SU-DHL-6 (cell line): Measurements from ENCODE around the gene SMAP2.
"Not testable (repeated sequence)": the region's sequence is repeated elsewhere in the genome, so short reads cannot be mapped to it uniquely, and the experiment has no call there.

Experiments
- H2AFZ ChIP-seq: fragments of 200-600 bp; sonication (generic); 2 replicates; pipeline ENCODE4 v1.6.1; 2014; ENCODE audit warnings: low read depth, mild to moderate bottlenecking, moderate library complexity, mixed read lengths, antibody characterized with exemption, low read length; ENCODE audit not compliant: severe bottlenecking
- H3F3A ChIP-seq: fragments of 200-600 bp; shearing (Covaris generic); 2 replicates; pipeline ENCODE4 v1.6.0; 2016; ENCODE audit warnings: antibody characterized with exemption, mild to moderate bottlenecking; ENCODE audit not compliant: insufficient read depth
- H3K27ac ChIP-seq: fragments of 200-600 bp; sonication (generic); 2 replicates; pipeline ENCODE4 v1.5.1; 2016; ENCODE audit warnings: low read depth, mild to moderate bottlenecking, low read length, moderate library complexity, mixed read lengths
- H3K27me3 ChIP-seq: fragments of 200-600 bp; sonication (generic), shearing (Covaris generic); 2 replicates; pipeline ENCODE4 v1.6.0; 2014; ENCODE audit warnings: mild to moderate bottlenecking, low read length
- H3K36me3 ChIP-seq: fragments of 200-600 bp; sonication (generic); 2 replicates; pipeline ENCODE4 v1.6.1; 2014; ENCODE audit warnings: mild to moderate bottlenecking, low read length, mixed read lengths
- H3K4me2 ChIP-seq: fragments of 300-600, 200-600 bp; shearing (Covaris generic), sonication (generic); 2 replicates; pipeline ENCODE4 v1.6.0; 2014; ENCODE audit warnings: low read length, low read depth, mild to moderate bottlenecking; ENCODE audit not compliant: poor library complexity, severe bottlenecking
- H3K4me3 ChIP-seq: fragments of 200-600 bp; sonication (generic); 2 replicates; pipeline ENCODE4 v1.5.1; 2014; ENCODE audit warnings: antibody characterized with exemption, low read length, mild to moderate bottlenecking, mixed read lengths; ENCODE audit not compliant: insufficient read depth, poor library complexity, severe bottlenecking
- H3K79me2 ChIP-seq: fragments of 200-600 bp; sonication (generic); 2 replicates; pipeline ENCODE4 v1.6.1; 2014; ENCODE audit warnings: mild to moderate bottlenecking, low read length, moderate library complexity; ENCODE audit not compliant: insufficient read depth
- H3K9ac ChIP-seq: fragments of 200-600 bp; sonication (generic); 2 replicates; pipeline ENCODE4 v1.7.0; 2014; ENCODE audit warnings: mild to moderate bottlenecking, low read length
- H3K9me2 ChIP-seq: fragments of 200-600 bp; sonication (generic); replicated peaks from 2 replicates; pipeline ENCODE4 v1.6.1; 2014; ENCODE audit warnings: low read length; ENCODE audit not compliant: insufficient read depth
- H3K9me3 ChIP-seq: fragments of 200-600 bp; sonication (generic); 2 replicates; pipeline ENCODE4 v1.6.1; 2014; ENCODE audit warnings: low read length, mixed read lengths; ENCODE audit not compliant: insufficient read depth
- H4K20me1 ChIP-seq: fragments of 200-600 bp; sonication (generic); 2 replicates; pipeline ENCODE4 v1.6.1; 2014; ENCODE audit warnings: low read depth, mild to moderate bottlenecking, antibody characterized with exemption, low read length, moderate library complexity, mixed read lengths
- CTCF ChIP-seq: fragments of 200-600 bp; sonication (generic); IDR thresholded peaks from one replicate; pipeline ENCODE4 v1.5.1; 2017; ENCODE audit warnings: antibody characterized with exemption, mild to moderate bottlenecking, low read length, moderate library complexity; ENCODE audit not compliant: insufficient read depth, poor library complexity, severe bottlenecking
- EZH2phosphoT487 ChIP-seq: fragments of 200-600 bp; sonication (generic), shearing (Covaris generic); conservative IDR thresholded peaks from 2 replicates; pipeline ENCODE4 v1.6.1; 2018; ENCODE audit warnings: mild to moderate bottlenecking, antibody characterized with exemption, low read length, moderate library complexity, mixed read lengths

SMAP2 gene

GRCh38 chr1:40341491-40342380 lies 31.8 kb upstream of the SMAP2 start:
- H3K27ac ChIP-seq: no peak overlapping the region
- no peaks in the 10 kb centered on the region for H4K20me1 ChIP-seq
- no peaks in the 10 kb centered on the region for H3K9me2 ChIP-seq
- no peaks in the 10 kb centered on the region for H3F3A ChIP-seq
- H3K27me3 ChIP-seq: no peaks in the 10 kb centered on the region
- H3K4me3 ChIP-seq: no peak overlapping the region
- no peaks in the 10 kb centered on the region for H3K9me3 ChIP-seq
- H3K9ac ChIP-seq: no peak overlapping the region
- TF ChIP-seq CTCF (no peak), EZH2phosphoT487 (no peak)
- no peak overlapping the region for H3K4me2 ChIP-seq
- H2AFZ ChIP-seq: no peak overlapping the region
- H3K36me3 ChIP-seq: no peaks in the 10 kb centered on the region
- H3K79me2 ChIP-seq: no peaks in the 10 kb centered on the region

- not testable (repeated sequence) for H3F3A ChIP-seq, H3K4me2 ChIP-seq, H4K20me1 ChIP-seq, H3K4me3 ChIP-seq, H2AFZ ChIP-seq, H3K79me2 ChIP-seq, H3K36me3 ChIP-seq, H3K9me2 ChIP-seq, H3K9me3 ChIP-seq, H3K9ac ChIP-seq, H3K27me3 ChIP-seq, H3K27ac ChIP-seq
Observed at GRCh38 chr1:40342381-40342717, 31.2 kb upstream of the SMAP2 start.

GRCh38 chr1:40344597-40344996 lies 28.9 kb upstream of the SMAP2 start:
- no peak overlapping the region for H3K4me3 ChIP-seq

More at GRCh38 chr1:40344597-40344996, 28.9 kb upstream of the SMAP2 start:
- H3K27me3 ChIP-seq: no peaks in the 10 kb centered on the region
- no peak overlapping the region for H3K4me2 ChIP-seq
- no peaks in the 10 kb centered on the region for H3K79me2 ChIP-seq
- TF ChIP-seq EZH2phosphoT487 (no peak), CTCF (no peak)
- H3K9me2 ChIP-seq: no peaks in the 10 kb centered on the region
- H3F3A ChIP-seq: no peaks in the 10 kb centered on the region
- no peaks in the 10 kb centered on the region for H3K36me3 ChIP-seq
- no peaks in the 10 kb centered on the region for H4K20me1 ChIP-seq
- H3K9me3 ChIP-seq: no peaks in the 10 kb centered on the region
- no peak overlapping the region for H3K9ac ChIP-seq
- H3K27ac ChIP-seq: no peak overlapping the region
- H2AFZ ChIP-seq: peak overlapping the region; percentile 68
